ENCODE results near the gene ZNF429. TPM values are rescaled to one million over a fixed set of nuclear protein-coding genes. Genes with fewer than 3 reads are reported as not detected.

Gene ZNF429
- total RNA-seq, 4 donors from 2014 or later = 3.4 to 11.1 (median 7.4) TPM

DNA sequence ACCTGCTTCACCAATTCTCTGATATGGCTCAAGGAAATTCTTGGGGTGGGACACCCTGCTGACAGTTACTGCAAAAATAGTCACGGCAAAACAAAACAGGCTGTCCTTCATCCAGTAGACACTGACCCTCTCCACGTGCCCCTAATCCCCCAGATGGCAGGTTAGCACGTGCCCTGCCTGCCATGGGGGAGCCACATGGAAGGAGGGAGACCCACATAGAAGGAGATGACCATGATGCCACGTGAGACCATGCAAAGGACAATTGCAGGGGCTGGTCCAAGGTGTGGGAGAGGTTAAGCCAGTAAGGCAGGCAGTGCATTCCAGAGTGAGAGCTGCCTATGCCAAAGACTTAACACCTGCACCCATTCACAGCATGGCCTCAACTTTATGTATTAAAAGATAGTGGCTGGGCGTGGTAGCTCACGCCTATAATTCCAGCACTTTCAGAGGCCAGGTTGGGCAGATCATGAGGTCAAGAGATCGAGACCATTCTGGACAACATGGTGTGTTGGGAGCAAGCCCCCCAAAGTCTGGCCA lies 82.7 kb downstream of the ZNF429 start:
- peak overlapping the region in 2 of 4 donors; percentile 78 to 83 for H3K27ac ChIP-seq
- no peak for DNase-seq
- H3K4me1 ChIP-seq = no peaks in the 10 kb centered on the region
- H3K4me3 ChIP-seq = no peak overlapping the region
- H3K36me3 ChIP-seq = no peaks in the 10 kb centered on the region
- H3K9me3 ChIP-seq = no peaks in the 10 kb centered on the region
- in situ Hi-C loops (cut with MboI; ENCODE audit: low sequenced_read_pairs in 4 of 4) (no loop called here), intact Hi-C loops (cut with DNase I; ENCODE audit: low total_unique reads) (no loop called here)
- ATAC-seq = no peak
- H3K27me3 ChIP-seq = peaks cover 0 to 7% (median 0%) of the 10 kb centered on the region in 3 donors
- TF ChIP-seq, protein P1, sequence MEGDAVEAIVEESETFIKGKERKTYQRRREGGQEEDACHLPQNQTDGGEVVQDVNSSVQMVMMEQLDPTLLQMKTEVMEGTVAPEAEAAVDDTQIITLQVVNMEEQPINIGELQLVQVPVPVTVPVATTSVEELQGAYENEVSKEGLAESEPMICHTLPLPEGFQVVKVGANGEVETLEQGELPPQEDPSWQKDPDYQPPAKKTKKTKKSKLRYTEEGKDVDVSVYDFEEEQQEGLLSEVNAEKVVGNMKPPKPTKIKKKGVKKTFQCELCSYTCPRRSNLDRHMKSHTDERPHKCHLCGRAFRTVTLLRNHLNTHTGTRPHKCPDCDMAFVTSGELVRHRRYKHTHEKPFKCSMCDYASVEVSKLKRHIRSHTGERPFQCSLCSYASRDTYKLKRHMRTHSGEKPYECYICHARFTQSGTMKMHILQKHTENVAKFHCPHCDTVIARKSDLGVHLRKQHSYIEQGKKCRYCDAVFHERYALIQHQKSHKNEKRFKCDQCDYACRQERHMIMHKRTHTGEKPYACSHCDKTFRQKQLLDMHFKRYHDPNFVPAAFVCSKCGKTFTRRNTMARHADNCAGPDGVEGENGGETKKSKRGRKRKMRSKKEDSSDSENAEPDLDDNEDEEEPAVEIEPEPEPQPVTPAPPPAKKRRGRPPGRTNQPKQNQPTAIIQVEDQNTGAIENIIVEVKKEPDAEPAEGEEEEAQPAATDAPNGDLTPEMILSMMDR (IDR thresholded peaks at IDR 0.05 in 4 of 5, conservative IDR thresholded peaks at IDR 0.05 in 1 of 5) = no peak
- no peak for TF ChIP-seq POLR2A (IDR thresholded peaks at IDR 0.05)

DNA sequence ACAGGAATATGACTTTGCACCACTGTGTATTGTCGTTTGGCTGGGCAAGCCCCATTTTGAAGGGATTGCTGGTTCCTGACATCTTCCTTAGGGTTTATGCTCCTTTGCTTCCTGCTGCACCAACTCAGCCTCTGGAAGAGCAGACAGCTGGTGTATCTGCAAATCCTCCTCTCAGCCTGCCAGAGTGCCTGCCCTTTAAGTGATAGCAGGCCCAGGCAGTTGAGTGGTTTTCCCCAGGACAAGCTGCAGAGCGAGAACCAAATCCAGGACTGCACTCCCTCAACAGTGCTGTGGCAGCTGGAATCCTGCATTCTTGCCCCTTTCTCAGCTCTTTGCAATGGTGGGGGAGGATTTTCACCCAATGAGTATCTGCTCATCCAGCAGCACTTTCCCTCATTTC lies 85.5 kb downstream of the ZNF429 start:
- in situ Hi-C loops (cut with MboI; ENCODE audit: low sequenced_read_pairs in 4 of 4) = loop anchor here in 1 of 4 donors (10.0 kb wide), 1 partner anchor 96 kb away; no protein-coding TSS in a partner anchor
- no peaks in the 10 kb centered on the region for H3K36me3 ChIP-seq
- peak overlapping the region in 2 of 4 donors; percentile 31 to 83 for H3K27ac ChIP-seq
- H3K4me1 ChIP-seq = no peaks in the 10 kb centered on the region
- H3K27me3 ChIP-seq = no peaks in the 10 kb centered on the region
- peak overlapping the region in 1 of 4 donors; percentile 6 for H3K4me3 ChIP-seq
- no peak for TF ChIP-seq POLR2A (IDR thresholded peaks at IDR 0.05)
- TF ChIP-seq, protein P1 (IDR thresholded peaks at IDR 0.05 in 4 of 5, conservative IDR thresholded peaks at IDR 0.05 in 1 of 5) = no peak
- no peak for DNase-seq
- intact Hi-C loops (cut with DNase I; ENCODE audit: low total_unique reads) = no loop called here
- no peak for ATAC-seq
- H3K9me3 ChIP-seq = no peaks in the 10 kb centered on the region

DNA sequence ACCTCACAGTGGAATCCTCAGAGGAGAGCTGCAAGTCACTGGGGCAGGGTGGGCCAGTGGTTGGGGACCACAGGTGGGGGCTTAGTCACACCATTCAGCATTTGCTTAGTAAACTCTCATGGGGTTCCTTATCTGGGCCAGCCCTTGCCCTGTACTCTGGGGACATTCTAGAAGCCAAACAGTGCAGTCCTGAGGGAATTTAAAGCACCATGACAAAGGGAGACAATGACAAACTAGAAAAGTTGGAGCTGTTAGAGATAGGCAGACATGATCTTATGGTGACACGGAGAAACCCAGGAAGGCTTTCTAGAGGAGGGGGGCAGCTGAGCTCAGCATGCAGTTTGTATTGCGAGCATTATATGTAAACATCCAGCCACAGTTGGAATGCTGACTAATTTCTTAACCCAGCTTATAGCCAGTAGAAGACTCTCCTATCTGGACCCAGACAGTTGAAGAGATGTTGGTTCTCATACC lies 87.6 kb downstream of the ZNF429 start:
- Histone ChIP-seq H3K27ac (peak overlapping the region in 3 of 4 donors; percentile 70 to 88 (median 83)), H3K4me3 (peak overlapping the region in 1 of 4 donors; percentile 5), H3K36me3 (no peaks in the 10 kb centered on the region), H3K4me1 (no peaks in the 10 kb centered on the region), H3K27me3 (no peaks in the 10 kb centered on the region), H3K9me3 (no peaks in the 10 kb centered on the region)
- intact Hi-C loops (cut with DNase I; ENCODE audit: low total_unique reads) (no loop called here), in situ Hi-C loops (cut with MboI; ENCODE audit: low sequenced_read_pairs in 4 of 4) (loop anchor here in 1 of 4 donors (10.0 kb wide), 1 partner anchor 98 kb away; no protein-coding TSS in a partner anchor)
- no peak for ATAC-seq
- no peak for TF ChIP-seq POLR2A (IDR thresholded peaks at IDR 0.05)
- TF ChIP-seq, protein P1 (IDR thresholded peaks at IDR 0.05 in 4 of 5, conservative IDR thresholded peaks at IDR 0.05 in 1 of 5) = no peak
- DNase-seq = no peak

DNA sequence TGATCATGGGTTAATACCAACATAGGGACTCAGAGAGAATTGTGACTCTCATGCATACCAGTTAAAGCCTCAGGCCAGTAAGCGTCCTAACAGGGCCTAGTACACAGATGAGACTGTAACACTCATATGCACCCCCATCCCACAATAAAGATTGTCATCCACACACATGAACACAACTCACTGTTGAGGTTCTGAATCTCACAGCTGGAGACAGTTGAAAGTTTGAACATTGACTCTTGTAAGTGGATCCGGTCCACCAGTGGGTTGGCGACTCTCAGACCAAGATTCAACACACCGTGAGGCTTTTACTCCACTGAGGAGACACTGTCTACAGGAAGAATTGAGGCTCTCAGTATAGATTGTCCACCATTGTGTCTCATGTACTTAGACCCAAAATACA lies 88.1 kb downstream of the ZNF429 start:
- intact Hi-C loops (cut with DNase I; ENCODE audit: low total_unique reads) (no loop called here), in situ Hi-C loops (cut with MboI; ENCODE audit: low sequenced_read_pairs in 4 of 4) (loop anchor here in 1 of 4 donors (10.0 kb wide), 1 partner anchor 99 kb away; no protein-coding TSS in a partner anchor)
- Histone ChIP-seq H3K27ac (peak overlapping the region in 3 of 4 donors; percentile 70 to 88 (median 83)), H3K4me1 (no peaks in the 10 kb centered on the region), H3K27me3 (no peaks in the 10 kb centered on the region), H3K4me3 (peak overlapping the region in 1 of 4 donors; percentile 5), H3K36me3 (no peaks in the 10 kb centered on the region), H3K9me3 (no peaks in the 10 kb centered on the region)
- no peak for TF ChIP-seq POLR2A (IDR thresholded peaks at IDR 0.05)
- TF ChIP-seq, protein P1 (IDR thresholded peaks at IDR 0.05 in 4 of 5, conservative IDR thresholded peaks at IDR 0.05 in 1 of 5) = no peak
- ATAC-seq (no peak), DNase-seq (no peak)

All from gastrocnemius medialis (tissue), 4 donors.